Colonic mucosa (tissue), 4 donors: ENCODE results near the gene WRAP73. TPM values are rescaled to one million over a fixed set of nuclear protein-coding genes. Genes with fewer than 3 reads are reported as not detected.

Experiments
- DNase-seq: peaks from one replicate; pipeline ENCODE4 v3.0.0-alpha.2; 2020
- H3K27ac ChIP-seq: fragments of 200-600 bp; one replicate; pipeline ENCODE4 v1.8.0; 2021
- H3K27me3 ChIP-seq: fragments of 200-600 bp; one replicate; pipeline ENCODE4 v1.8.0; 2021
- H3K36me3 ChIP-seq: fragments of 200-600 bp; one replicate; pipeline ENCODE4 v1.8.0; 2021
- H3K4me1 ChIP-seq: fragments of 200-600 bp; one replicate; pipeline ENCODE4 v1.8.0; 2021; ENCODE audit warnings: mild to moderate bottlenecking
- H3K4me3 ChIP-seq: fragments of 200-600 bp; one replicate; pipeline ENCODE4 v1.8.0; 2021
- H3K9ac ChIP-seq, 2 donors: one replicate each; pipeline ENCODE4 v1.7.0; 2013; ENCODE audit warnings: control low read depth in 2 of 2, low read depth in 2 of 2, low read length in 2 of 2
- H3K9me3 ChIP-seq: fragments of 200-600 bp; one replicate; pipeline ENCODE4 v1.8.0; 2021
- CTCF ChIP-seq: fragments of 200-600 bp; IDR thresholded peaks from one replicate; pipeline ENCODE4 v1.8.0; 2022; ENCODE audit warnings: antibody characterized with exemption, mild to moderate bottlenecking
- intact Hi-C: fragments of 100-400 bp; cut with DNase I; formaldehyde crosslinking; loops from one replicate; pipeline ENCODE4 v1.14.1; 2022
- total RNA-seq, 2 donors: library from RNA; stranded (reverse); fragmentation: NEBNext Ultra II Directional in 1 of 2; extraction: Animal tissue kit (Norgen Biotek cat#: 25700) in 1 of 2; gene quantifications; one replicate each; pipeline ENCODE4 v1.2.1, GENCODE V29; 2021
- donor health status: healthy.
- donor health status: DM: no; HTN: no; CAD: no.
- donor health status: DM: no; HTN: no; CAD: no.

WRAP73 gene
- total RNA-seq, 2 donors from 2014 or later: 19.9 to 24.2 TPM

GRCh38 chr1:3645247-3645646 lies 4.7 kb downstream of the WRAP73 start:
- intact Hi-C loops: no loop called here
- no peaks in the 10 kb centered on the region for H3K4me1 ChIP-seq
- H3K27ac ChIP-seq: no peak overlapping the region
- no peak overlapping the region for H3K9ac ChIP-seq
- H3K4me3 ChIP-seq: no peak overlapping the region
- H3K9me3 ChIP-seq: no peaks in the 10 kb centered on the region
- no peaks in the 10 kb centered on the region for H3K27me3 ChIP-seq
- TF ChIP-seq CTCF: no peak
- no peaks in the 10 kb centered on the region for H3K36me3 ChIP-seq
- no peak for DNase-seq

GRCh38 chr1:3644273-3644672 lies 5.6 kb downstream of the WRAP73 start:
- H3K9me3 ChIP-seq: no peaks in the 10 kb centered on the region
- no peak overlapping the region for H3K4me3 ChIP-seq
- no peak for TF ChIP-seq CTCF
- H3K9ac ChIP-seq: no peak overlapping the region
- H3K4me1 ChIP-seq: no peaks in the 10 kb centered on the region
- no peaks in the 10 kb centered on the region for H3K36me3 ChIP-seq
- no peak overlapping the region for H3K27ac ChIP-seq
- intact Hi-C loops: no loop called here
- H3K27me3 ChIP-seq: no peaks in the 10 kb centered on the region
- DNase-seq: no peak

GRCh38 chr1:3642919-3643675 lies 6.8 kb downstream of the WRAP73 start:
- H3K4me1 ChIP-seq: no peaks in the 10 kb centered on the region
- H3K27me3 ChIP-seq: no peaks in the 10 kb centered on the region
- H3K4me3 ChIP-seq: no peak overlapping the region
- intact Hi-C loops: no loop called here
- H3K36me3 ChIP-seq: peaks cover 3% of the 10 kb centered on the region
- no peak for TF ChIP-seq CTCF
- H3K9me3 ChIP-seq: no peaks in the 10 kb centered on the region
- no peak for DNase-seq
- no peak overlapping the region for H3K27ac ChIP-seq
- no peak overlapping the region for H3K9ac ChIP-seq

GRCh38 chr1:3641816-3642215 lies 8.1 kb downstream of the WRAP73 start:
- intact Hi-C loops: no loop called here
- Histone ChIP-seq H3K9ac (no peak overlapping the region), H3K36me3 (peaks cover 4% of the 10 kb centered on the region), H3K4me3 (no peak overlapping the region), H3K9me3 (no peaks in the 10 kb centered on the region), H3K27me3 (no peaks in the 10 kb centered on the region), H3K27ac (no peak overlapping the region), H3K4me1 (no peaks in the 10 kb centered on the region)
- no peak for TF ChIP-seq CTCF
- no peak for DNase-seq

GRCh38 chr1:3641046-3641760 lies 8.7 kb downstream of the WRAP73 start:
- intact Hi-C loops: no loop called here
- H3K9me3 ChIP-seq: no peaks in the 10 kb centered on the region
- H3K27ac ChIP-seq: no peak overlapping the region
- no peaks in the 10 kb centered on the region for H3K27me3 ChIP-seq
- no peak overlapping the region for H3K9ac ChIP-seq
- no peak for TF ChIP-seq CTCF
- DNase-seq: no peak
- H3K4me1 ChIP-seq: no peaks in the 10 kb centered on the region
- no peak overlapping the region for H3K4me3 ChIP-seq
- H3K36me3 ChIP-seq: peaks cover 4% of the 10 kb centered on the region
